T-helper 22 cell (primary cell): Measurements from ENCODE around the gene NPNT.
"Not testable (repeated sequence)": the region's sequence is repeated elsewhere in the genome, so short reads cannot be mapped to it uniquely, and the experiment has no call there.

Source experiments
- DNase-seq: peaks from one replicate; pipeline ENCODE4 v3.0.0-alpha.2; 2020; ENCODE audit warnings: low read depth

Gene NPNT, protein sequence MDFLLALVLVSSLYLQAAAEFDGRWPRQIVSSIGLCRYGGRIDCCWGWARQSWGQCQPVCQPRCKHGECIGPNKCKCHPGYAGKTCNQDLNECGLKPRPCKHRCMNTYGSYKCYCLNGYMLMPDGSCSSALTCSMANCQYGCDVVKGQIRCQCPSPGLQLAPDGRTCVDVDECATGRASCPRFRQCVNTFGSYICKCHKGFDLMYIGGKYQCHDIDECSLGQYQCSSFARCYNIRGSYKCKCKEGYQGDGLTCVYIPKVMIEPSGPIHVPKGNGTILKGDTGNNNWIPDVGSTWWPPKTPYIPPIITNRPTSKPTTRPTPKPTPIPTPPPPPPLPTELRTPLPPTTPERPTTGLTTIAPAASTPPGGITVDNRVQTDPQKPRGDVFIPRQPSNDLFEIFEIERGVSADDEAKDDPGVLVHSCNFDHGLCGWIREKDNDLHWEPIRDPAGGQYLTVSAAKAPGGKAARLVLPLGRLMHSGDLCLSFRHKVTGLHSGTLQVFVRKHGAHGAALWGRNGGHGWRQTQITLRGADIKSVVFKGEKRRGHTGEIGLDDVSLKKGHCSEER

DNA sequence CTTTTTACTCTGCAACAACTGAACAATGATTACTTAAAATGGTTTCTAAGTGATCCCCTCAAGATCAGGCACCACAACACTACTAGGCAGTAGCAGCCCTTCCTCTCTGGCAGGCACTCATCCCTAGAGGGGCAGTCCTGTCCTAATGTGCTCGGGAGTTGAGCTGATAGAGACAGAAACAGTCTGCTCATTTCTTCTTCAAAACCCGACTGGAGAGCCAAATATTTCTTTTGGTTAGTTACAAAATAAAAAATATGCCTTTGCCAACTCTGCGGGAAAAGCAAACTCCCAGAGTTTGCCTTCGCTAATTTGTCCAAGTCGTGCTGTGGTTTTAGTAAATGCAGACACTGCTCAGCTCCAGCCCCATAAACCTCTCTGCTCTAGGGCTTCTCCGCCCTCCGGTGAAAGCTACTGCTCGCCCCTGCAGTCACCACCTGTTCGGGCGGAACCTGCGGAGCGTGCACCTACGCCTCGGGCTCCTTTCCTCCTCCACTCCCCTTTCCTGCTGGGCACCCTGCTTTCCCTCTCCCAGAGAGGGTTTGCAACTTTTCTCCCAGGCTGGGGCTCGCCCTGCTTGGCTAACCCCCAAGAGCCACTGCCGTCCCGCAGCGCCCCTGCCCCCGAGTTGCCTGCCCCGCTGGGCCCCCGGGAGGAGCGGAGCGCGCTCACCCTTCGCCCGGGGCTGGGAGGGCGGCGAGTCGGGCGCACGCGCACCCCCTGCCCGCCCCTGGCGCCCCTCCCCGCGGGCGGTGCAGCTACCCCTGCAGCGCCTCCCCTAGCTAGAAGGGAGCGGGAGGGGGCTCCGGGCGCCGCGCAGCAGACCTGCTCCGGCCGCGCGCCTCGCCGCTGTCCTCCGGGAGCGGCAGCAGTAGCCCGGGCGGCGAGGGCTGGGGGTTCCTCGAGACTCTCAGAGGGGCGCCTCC is at the start of gene NPNT:
NPNT (plus strand) TSS at position 812 of the 923 bp plus-strand sequence. CDS start 182 bp downstream, outside the sequence.
- DNase-seq, result no peak

DNA sequence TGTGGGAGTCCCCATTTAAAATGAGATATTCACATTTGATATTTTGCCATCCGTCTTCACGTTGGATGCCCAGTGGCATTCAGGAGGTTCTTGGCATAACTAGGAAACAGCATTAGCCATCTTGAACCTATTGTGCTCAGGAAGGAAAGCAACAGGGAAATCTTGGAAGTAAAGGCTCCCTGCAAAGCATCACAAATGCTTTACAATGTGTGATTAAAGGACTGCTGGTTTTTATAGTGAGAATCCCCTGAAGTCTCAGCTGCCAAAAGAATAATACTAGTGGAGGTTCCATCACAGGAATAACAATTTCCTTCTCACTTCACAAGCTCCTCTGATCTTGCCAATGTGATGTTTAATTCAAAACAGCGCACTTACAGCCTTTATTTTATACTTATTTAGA is 49.7 kb upstream of the NPNT start:
- DNase-seq, result no peak

DNA sequence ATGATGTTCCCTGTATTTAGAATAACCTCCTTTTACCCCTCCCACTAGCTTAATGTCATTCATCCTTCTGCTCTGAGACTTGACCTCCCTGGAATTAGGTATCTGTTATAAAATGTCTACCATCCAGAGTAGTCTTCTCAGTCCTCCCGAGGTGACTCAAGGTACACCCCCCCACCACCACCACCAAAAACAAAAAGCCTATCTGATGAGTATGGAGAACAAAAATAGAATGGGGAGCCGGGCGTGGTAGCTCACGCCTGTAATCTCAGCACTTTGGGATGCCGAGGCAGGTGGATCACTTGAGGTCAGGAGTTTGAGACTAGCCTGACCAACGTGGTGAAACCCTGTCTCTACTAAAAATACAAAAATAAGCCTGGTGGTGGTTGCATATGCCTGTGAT is 46.9 kb upstream of the NPNT start:
- not testable (repeated sequence) for DNase-seq

GRCh38 chr4:105851196-105851595 is 44.1 kb upstream of the NPNT start:
- no peak for DNase-seq

DNA sequence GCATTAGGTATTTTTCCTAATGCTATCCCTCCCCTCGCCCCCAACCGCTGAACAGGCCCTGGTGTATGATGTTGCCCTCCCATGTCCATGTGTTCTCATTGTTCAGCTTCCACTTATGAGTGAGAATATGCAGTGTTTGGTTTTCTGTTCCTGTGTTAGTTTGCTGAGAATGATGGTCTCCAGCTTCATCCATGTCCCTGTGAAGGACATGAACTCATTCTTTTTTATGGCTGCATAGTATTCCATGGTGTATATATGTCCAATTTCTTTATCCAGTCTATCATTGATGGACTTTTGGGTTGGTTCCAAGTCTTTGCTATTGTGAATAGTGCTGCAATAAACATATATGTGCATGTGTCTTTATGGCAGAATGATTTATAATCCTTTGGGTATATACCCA is 43.0 kb upstream of the NPNT start:
- not testable (repeated sequence) for DNase-seq

DNA sequence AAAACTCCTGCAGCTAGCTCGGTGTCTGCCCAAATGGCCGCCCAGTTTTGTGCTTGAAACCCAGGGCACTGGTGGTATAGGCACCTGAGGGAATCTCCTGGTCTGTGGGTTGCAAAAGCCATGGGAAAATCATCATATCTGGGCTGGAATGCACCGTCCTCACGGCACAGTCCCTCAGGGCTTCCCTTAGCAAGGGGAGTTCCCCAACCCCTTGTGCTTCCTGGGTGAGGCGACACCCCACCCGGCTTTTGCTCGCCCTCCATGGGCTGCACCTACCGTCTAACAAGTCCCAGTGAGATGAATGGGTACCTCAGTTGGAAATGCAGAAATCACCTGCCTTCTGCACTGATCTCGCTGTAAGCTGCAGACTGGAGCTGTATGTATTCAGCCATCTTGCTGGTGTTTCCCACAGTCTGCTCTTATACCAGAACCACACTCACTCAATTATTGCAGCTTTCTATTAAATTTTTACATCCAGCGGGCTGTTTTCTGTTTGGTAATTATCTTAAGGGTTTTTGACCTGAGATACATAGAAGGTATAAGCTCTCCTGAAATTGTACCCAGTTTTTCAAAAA is 36.7 kb upstream of the NPNT start:
- no peak for DNase-seq

GRCh38 chr4:105859233-105859632 is 36.0 kb upstream of the NPNT start:
- DNase-seq, result no peak

DNA sequence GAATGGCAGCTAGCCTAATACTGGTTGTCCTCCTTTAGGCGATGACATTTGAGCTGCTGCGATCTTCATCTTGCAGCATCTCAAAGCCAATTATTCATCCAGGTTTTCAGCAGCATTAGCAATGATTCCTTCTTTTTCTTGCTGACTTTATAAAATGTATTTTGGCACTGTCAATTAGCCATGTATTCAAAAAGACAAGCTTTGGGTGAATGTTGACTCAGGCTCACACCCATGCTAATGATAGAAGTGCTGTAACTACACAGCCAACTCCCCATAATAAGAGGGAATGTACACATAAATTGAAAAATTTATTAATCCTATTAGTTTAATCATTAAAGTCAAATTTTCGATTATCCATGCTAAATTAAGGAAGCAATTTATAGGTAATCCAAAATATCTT is 24.3 kb upstream of the NPNT start:
- DNase-seq, result no peak

DNA sequence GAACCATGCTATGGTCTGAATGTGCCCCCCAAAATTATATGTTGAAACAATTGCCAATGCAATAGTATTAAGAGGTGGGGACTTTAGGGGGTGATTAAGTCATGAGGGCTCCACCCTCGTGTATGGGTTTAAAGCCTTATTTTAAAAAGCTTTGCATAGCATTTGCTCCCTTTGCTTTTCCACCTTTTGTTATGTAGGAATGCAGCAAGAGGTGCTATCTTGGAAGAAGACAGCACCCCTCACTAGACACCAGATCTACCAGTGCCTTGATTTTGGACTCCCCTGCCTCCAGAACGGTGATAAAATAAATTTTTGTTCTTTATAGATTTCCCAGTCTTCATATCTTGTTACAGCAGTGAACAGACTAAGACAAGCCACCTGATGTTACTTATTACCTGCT is 23.3 kb upstream of the NPNT start:
- DNase-seq, result no peak

GRCh38 chr4:105875233-105875632 is 20.0 kb upstream of the NPNT start:
- DNase-seq, result no peak

DNA sequence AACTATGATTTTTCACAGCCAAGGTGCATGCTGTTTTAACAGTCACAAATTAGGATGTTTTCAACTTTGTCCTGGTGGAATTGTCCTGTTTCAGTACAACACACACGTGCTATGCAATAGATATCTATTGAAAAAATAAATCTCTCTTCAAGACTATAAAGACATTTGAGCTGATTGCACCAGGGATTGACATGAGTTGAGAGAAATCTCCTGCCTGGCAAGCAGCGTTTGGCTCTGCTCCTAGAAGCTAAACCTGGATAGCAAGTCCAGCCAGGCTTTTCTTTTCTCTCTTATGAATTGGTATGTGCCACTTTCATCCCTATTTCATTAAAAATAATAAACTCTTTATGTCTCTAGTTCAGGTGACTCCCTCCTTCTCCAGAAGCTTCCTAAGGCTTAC is 16.6 kb upstream of the NPNT start:
- DNase-seq, result no peak

DNA sequence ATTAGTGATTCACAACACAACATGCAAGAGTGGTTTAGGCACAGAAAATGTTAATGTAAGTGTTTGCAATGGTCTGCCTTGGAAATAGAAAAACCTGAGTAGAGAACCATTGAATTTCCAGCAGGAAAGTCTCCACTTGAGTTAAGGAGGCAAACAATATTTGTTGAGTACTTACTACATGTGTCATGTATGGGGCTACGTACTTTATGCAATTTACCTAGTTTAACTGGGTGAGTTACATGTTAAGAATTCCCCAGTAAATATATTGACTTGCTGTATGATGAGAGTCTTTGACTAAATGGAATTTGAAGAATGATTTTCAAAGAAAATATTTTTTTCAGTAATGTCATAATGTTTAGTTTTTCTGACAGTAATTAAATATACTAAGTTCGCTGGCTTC is 7.8 kb upstream of the NPNT start:
- DNase-seq, result no peak

- no peak for DNase-seq
These were observed 551 bp downstream of the NPNT start for GRCh38 chr4:105895583-105896460.

GRCh38 chr4:105896461-105896942 is 1.2 kb downstream of the NPNT start:
- no peak for DNase-seq

DNA sequence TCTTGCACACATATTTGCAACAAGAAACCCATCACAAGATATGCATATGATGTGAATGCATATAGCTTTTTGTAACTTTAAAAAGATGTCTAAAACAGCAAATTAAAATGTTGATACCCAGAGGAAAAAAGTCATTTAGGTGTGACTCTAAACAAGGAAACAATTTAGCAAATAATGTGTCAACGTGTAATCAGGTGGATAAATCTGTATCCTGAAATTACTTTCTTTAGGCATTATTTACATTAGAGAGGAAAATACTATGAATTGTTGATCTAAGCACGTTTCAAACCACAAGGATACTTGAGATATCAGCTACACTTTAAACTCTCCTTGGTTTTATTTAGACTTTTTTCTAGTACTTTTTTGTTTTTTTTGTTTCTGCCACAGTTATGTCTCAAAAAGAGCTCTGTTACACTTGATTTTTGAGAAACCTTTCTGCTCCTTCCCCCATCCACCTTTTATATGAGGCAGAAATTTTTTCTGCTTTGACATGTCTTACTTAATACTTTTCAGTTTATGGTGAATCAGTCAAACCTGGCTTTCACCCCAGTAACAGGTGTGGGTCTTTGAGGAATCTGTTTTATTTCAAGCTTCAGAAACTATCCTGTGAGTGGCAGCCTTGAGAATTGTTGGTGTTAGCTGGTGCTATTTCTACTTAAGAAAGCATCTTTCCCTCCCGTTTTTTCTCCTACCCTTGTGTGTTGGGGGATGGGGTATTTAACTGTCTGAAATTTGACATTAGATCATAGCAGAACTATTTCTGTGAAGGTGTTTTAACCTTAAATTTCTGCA is 1.9 kb downstream of the NPNT start:
- DNase-seq, result no peak

DNA sequence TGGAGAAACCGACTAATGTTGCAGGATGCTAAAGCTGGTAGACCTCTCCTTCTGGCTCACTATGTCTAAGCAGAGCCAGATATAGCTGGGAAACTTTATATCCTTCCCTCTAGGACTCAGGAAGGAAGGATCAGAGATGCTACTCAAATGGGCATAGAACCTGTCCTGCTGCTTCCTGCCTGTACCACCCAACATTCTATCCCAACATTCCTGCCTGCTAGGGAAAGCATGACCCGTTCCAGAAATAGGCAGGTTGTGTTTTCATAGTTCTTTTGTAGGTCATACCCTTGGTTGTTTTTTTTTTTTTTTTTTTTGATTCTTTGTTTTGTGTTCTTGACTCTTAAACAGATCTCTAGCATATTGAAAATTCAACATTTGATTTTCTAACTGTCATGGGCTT is 5.3 kb downstream of the NPNT start:
- no peak for DNase-seq

DNA sequence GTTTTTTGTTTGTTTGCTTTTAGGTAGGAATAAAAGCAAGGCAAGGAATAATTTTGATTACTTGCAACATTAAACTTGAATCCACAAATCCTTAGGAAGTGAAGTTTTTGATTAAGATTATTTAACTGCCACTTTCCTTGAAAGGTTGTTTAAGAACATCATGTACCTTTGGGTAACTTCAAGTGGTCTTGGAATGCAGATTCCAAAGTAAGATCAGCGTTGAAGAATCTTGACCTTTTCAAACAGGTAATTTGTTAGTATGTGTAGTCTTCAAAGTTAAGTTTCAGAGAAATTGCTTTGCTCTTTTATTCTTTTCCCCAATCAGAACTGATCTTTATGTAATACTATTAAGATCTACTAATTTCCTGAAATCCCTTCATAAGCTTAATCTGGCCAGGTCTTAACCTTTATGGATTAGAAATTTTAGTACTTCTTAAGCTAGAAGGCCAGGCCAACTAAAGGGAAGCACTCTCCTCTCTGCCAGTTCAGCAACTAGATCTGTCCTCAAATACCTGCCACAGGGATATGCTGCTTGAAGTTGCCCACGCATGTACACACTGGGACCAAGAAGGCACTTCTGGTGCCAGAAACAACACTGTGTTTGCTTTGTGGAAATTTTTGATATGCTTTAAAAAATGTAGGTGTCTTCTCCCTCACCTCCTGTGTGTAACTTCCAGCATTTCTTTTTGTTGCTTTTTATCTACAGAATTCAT is 7.4 kb downstream of the NPNT start:
- DNase-seq, result no peak

DNA sequence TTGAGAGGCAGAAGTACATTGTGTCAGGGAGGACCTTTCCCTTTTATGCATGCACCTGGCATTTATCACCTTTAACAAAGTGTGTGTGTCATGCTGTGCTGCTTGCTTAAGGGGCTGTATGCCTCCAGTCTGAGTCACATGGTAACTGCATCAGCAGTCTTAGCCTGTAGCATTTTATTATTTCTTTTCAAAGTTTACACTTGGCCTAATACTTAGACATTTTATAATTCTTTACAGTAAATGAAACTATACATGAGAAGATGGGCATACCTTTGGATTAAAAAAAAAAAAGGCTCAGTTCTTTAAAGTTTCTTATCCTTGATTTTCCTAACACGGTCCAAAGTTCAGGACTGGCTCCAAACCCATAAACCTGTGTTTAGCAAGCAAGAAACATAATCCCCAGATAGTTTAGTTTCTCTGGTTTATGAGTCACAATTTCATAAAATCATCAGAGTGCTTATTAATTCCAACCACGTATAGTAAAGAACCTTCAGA is 14.6 kb downstream of the NPNT start:
- DNase-seq, result no peak

- DNase-seq, result no peak
These were observed 16.2 kb downstream of the NPNT start for GRCh38 chr4:105911426-105911825.

- no peak for DNase-seq
These were observed 17.4 kb downstream of the NPNT start for GRCh38 chr4:105912633-105913032.
